ENCODE measurements around the gene HIRA.

HIRA gene, protein sequence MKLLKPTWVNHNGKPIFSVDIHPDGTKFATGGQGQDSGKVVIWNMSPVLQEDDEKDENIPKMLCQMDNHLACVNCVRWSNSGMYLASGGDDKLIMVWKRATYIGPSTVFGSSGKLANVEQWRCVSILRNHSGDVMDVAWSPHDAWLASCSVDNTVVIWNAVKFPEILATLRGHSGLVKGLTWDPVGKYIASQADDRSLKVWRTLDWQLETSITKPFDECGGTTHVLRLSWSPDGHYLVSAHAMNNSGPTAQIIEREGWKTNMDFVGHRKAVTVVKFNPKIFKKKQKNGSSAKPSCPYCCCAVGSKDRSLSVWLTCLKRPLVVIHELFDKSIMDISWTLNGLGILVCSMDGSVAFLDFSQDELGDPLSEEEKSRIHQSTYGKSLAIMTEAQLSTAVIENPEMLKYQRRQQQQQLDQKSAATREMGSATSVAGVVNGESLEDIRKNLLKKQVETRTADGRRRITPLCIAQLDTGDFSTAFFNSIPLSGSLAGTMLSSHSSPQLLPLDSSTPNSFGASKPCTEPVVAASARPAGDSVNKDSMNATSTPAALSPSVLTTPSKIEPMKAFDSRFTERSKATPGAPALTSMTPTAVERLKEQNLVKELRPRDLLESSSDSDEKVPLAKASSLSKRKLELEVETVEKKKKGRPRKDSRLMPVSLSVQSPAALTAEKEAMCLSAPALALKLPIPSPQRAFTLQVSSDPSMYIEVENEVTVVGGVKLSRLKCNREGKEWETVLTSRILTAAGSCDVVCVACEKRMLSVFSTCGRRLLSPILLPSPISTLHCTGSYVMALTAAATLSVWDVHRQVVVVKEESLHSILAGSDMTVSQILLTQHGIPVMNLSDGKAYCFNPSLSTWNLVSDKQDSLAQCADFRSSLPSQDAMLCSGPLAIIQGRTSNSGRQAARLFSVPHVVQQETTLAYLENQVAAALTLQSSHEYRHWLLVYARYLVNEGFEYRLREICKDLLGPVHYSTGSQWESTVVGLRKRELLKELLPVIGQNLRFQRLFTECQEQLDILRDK
- 8.7 to 10.6 reads per million in 2 experiments for total RNA-seq

DNA sequence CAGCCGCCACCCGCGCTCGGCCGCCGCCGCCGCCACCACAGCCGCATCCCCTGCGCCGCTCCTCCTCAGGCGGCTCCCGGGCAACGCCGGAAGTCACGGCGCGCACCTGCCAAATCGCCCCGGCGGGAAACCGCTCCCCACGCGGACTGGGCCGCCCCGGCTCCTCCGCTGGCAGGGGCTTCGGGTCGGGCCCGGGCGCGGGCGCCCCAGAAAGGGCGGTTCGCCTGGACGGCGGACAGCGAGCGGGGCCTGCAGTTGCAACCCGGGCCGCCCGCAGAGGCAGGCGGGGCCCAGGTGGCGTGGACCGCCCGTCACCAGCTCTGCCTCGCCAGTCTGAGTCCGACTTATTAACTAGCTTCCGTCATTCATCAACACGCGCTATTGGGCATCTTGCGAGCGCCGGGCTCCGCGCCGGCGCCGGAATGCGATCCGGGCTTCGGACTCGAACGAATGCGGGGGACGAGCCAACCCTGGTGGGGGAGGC, at the start of gene HIRA:
Gene HIRA (minus strand): TSS at position 85 of the 484 bp plus-strand sequence. CDS start 257 bp downstream, outside the sequence.
- peak; percentile 71 for DNase-seq (ENCODE audit: low read depth)

DNA sequence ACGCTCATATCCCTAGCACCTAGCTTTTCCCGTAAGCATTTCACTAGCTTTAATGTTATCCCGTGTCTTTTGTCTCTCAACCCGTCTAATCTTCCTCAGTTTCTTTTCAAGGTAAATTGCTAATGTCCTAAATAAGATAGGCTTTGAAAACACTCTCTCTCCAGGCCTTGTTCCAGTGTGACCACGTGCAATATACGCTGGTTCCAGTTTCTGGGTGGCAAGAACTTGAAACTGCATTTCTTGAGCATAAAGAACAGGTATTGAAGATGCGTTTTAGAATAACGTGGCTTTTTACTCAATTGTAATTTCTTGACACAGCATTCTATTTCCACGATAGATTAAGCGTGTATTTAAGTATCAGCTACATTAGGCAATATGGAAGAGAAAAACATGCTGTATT, 49.3 kb upstream of the HIRA start:
- DNase-seq (ENCODE audit: low read depth), result no peak

DNA sequence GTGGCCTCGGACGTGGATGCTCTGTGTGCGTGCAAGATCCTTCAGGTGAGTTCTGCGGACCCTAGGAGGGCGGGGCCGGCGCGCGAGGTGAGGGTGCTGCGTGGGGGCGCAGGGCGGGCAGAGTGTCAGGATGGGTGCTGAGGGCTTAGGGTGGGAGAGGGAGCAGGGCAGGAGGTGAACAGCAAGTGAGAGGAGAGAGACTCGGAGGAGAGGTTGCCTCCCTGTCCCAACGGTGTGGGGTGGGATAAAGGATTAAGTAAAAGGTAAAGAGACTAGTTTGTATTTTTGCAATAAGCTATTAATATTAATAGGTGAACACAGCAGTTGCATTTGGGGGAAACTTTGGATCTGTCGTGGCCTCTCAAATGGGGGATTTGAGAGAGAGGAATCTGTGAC, 48.6 kb upstream of the HIRA start:
- DNase-seq (ENCODE audit: low read depth), result no peak

DNA sequence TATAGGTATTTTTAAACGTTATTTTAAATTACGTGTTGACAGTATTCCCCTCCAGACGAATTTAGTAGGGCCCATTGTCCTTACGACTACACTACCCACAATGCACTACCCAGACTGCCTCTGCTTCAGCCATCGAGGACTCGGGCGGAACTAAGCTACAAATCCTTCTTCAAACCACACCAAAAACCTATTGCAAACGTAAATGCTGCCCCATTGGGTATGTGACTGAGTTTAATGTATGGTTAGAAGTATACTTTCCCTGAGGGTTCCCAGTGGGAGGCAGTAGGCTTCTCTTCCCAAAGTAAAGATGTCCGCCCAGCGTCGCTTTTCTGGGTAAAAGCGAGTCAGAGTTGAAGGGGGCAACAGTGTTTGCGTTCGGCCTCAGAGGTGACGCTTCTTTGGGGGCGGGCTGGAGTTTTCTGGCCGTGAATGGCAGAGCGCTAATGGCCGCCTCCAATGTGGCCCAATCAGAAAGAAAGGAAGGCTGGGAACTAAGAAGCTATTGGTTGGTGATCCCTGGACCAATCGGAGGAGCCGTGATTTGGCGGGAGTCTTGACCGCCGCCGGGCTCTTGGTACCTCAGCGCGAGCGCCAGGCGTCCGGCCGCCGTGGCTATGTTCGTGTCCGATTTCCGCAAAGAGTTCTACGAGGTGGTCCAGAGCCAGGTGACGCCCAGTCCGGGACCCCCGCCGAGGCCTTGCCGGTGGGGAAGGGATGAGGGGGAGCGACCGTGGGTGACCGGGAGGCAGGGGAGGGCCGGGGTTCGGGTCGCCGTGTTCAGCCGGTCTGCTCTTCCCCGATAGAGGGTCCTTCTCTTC, 48.0 kb upstream of the HIRA start, which contains the start of gene CDC45:
Gene CDC45 (plus strand): TSS at position 566 of the 818 bp plus-strand sequence. CDS start 49 bp downstream, at position 615.
- peak; percentile 91 for DNase-seq (ENCODE audit: low read depth)

GRCh38 chr22:19478901-19479354, 47.4 kb upstream of the HIRA start, which contains the start of gene UFD1:
Gene UFD1 (minus strand): TSS chr22:19479193. CDS start chr22:19479085, 108 bp downstream.
- DNase-seq (ENCODE audit: low read depth), result peak; percentile 64

- peak; percentile 7 for DNase-seq (ENCODE audit: low read depth)
Measured at GRCh38 chr22:19478045-19478900, 46.7 kb upstream of the HIRA start.

DNA sequence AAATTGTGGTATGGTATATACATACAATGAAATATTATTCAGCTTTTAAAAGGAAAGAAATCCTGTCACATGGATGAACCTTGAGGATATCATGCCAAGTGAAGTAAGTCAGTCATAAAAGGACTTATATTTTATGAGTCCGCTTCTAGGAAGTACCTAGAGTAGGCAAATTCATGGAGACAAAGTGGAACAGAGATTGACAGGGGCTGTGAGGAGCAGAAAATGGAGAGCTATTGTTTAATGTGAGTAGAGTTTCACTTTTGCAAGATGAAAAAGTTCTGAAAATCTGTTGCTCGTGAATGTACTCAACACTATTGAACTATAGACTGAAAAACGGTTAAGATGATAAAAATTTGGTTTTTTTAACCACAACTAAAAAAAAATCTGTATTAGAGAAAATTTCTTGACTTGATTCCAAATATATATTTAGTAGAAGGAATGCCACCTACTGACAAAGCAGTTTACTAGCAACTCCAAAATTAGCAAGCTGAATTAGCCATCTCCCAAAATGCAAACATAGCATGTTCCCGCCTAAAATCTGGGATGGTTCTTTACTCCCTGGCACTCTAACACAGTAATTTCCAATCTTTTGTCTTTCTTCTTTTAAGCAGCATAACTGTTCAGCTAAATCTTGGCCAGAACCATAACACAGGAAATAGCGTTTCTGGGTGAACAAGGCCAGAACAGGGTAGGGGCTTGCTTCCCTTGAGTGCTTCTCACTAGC, 46.0 kb upstream of the HIRA start:
- DNase-seq (ENCODE audit: low read depth), result no peak

DNA sequence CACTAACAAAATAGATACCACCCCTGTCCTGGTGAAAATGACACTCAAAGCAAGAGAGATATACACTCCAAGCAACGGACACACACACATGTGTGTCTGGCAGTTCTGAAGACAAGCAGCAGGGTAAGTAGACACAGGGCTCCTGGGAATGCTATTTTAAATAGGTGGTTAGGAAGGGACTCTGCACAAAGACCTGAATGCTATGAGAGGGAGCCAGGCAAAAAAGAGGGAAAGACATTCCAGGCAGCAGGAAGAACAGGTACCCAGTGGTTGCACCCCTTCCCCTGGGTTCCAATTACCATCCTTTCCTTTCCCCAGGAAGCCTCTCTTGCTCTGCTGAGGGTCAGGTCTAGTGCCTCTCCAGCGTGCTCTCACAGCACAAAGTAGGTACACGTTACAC, 44.5 kb upstream of the HIRA start:
- no peak for DNase-seq (ENCODE audit: low read depth)

DNA sequence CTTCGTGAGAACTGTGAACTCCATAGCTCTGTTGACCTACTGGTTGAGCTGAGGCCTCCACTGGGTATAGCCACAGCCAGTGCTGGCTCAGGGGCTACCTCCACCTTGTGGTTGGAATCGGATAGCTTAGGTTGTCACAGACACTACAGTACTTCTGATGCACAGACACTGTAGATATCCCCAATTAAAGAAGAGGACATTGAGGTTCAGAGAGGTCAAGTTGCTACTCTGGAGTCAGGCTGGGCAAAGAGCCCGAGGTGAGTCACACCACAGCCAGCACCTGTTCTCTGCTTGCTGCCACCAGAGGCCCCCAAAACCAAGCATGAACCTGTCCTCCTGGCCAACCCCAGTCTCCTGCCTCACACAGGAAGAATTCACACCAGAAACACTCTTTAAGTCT, 42.0 kb upstream of the HIRA start:
- no peak for DNase-seq (ENCODE audit: low read depth)

DNA sequence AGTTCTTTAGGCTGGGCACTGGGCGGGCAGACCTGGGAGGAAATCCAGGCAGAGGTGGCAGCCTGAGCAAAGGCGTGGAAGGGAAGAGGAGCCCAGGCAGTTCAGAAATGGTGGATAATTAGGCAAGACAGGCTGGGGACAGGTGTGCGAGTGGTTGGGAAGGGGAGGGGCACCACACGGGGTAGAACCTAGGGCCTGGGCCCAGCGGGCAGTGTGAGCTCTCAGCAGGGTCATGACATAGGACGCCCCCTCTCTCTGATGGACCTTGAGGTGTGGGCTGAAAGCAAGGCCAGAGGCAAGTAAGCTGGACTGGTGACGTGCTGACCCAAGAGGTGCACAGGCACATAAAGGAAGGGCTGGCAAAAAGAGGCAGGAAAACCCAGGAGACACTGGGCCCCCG, 40.7 kb upstream of the HIRA start:
- no peak for DNase-seq (ENCODE audit: low read depth)

DNA sequence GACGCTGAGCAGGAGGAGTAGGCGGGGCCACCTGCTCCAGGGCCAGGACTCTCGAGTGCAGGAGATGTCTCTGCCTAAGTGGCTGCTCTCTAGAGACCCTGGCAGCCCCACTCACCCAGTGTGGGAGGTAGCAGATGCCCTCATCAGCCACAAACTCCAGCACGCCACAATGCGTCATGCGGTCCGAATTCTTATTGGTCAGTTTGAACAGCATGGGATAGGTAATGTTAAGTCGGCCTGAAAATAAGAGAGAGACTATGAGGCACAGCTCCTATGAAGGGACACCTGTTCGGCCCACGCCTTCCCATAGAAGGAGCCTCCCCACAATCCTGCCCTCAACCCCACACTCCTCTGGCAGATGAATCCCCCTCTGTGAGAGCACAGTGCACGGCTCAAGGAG, 40.0 kb upstream of the HIRA start:
- DNase-seq (ENCODE audit: low read depth), result no peak

GRCh38 chr22:19470010-19470409, 38.5 kb upstream of the HIRA start:
- DNase-seq (ENCODE audit: low read depth), result no peak

DNA sequence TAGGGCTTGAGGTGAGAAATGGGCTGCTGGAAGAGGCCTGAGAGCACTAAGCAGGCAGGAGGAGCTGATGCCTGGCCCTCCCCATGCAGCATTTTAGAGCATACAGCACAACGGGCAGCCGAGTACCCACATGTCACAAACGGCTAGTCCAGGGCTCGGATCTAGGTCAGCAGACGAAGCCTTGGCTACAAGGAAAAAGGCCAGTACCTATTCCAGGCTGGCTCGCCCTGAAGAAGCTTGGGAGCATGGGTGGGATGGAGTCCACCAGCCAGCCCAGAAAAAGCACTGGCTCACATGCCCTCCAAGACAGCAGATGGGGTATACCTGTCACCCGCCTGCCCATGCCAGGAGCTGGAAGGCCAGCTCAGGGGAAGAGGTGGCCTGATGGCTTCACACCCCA, 37.9 kb upstream of the HIRA start:
- no peak for DNase-seq (ENCODE audit: low read depth)

DNA sequence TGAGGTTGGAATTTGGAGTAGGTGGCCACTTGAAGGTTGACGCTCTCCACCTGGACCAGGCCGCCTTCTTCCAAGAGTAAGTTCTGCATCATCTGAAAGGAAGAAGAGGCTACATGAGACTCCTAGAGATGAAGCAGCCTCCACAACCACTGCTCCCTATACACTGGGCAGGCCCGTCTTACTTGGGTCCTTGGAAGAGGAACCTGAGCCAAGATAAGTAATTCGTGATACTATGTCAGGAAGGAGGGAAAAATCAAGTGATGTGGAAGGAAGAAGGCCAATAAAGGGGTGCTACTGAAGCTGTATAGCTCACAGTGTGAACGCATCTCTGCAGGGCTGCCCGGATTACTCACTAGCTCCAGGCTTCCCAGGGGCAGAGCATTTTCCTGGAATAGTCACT, 36.4 kb upstream of the HIRA start:
- no peak for DNase-seq (ENCODE audit: low read depth)

- no peak for DNase-seq (ENCODE audit: low read depth)
Measured at GRCh38 chr22:19466848-19467752, 35.6 kb upstream of the HIRA start.

DNA sequence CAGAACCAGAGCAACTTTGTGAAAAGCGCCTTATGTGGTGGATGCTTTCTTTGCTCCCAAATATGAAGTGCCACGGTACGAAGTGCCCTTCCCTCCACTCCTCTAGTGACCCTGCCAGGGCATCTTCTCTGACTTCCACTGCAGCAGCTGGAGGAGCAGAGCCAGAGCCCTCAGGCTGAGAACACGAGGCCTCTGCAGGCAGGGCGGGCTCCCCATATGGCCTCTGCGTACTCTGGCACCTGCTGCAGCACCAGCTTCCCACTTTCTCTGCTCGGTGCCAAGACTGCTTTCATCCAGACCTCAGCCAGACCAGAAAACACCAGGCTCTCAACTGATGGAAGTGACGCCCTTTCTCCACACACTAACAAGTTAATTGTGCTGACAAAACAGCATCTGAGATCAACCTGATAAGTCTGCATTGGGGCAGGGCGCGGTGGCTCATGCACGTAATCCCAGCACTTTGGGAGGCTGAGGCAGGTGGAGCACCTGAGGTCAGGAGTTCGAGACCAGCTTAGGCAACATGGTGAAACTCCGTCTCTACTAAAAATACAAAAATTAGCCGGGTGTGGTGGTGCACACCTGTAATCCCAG, 34.7 kb upstream of the HIRA start:
- no peak for DNase-seq (ENCODE audit: low read depth)

GRCh38 chr22:19464975-19465374, 33.4 kb upstream of the HIRA start:
- no peak for DNase-seq (ENCODE audit: low read depth)

DNA sequence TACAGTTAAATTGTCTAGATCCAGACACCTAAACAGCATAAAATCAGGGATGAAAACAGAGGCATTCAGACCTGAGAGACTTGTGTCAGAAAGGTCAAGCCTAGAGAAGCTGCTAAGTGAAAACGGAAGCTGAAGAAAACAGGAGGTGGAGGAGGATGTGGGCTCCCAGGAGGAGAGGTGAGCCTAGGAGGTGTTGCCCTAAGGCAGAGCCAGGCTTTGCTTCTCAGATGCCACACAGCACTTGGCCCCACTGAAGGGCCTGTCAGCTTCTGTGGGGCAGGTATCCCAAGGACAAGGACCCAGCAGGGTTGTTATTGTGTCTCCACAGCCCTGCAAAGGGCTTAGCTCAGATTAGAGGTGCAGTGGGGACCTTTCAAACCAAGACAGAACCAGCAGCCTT, 33.0 kb upstream of the HIRA start:
- no peak for DNase-seq (ENCODE audit: low read depth)

Data from T follicular helper cell (primary cell).